HG02763 (cell line): ENCODE measurements around the gene SLC15A2.
"Not testable (repeated sequence)": the region's sequence is repeated elsewhere in the genome, so short reads cannot be mapped to it uniquely, and the experiment has no call there.

Experiments
- ATAC-seq: cut with Tn5 transposase; IDR thresholded peaks from one replicate; pipeline ENCODE4 v1.9.1; 2021; ENCODE audit warnings: mild to moderate bottlenecking, moderate library complexity; ENCODE audit not compliant: unreplicated experiment

The SLC15A2 gene

GRCh38 chr3:121924734-121925133 is 30.5 kb downstream of the SLC15A2 start:
- no peak for ATAC-seq

GRCh38 chr3:121926380-121926779 is 32.2 kb downstream of the SLC15A2 start:
- ATAC-seq: no peak

- not testable (repeated sequence) for ATAC-seq
Observed at GRCh38 chr3:121938141-121938855, 44.1 kb downstream of the SLC15A2 start.

DNA sequence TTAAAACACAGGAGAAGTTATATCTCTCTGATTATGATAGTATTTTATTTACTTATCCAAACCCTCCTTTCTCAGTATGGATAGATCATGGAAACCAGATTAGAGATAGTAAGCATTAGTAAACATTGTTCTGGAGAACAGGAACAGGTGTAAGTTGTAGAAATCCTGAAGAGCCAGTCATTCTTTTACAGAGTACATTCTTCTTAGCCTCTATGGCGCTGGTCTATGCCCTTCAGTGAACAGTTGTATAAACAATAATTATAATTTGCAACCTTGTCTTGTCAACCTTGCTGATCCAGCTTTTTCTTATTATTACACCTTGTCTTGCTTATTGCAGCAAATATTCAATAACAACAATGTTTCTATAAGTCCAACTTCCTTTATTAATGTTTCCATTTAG is 47.4 kb downstream of the SLC15A2 start:
- ATAC-seq: no peak

DNA sequence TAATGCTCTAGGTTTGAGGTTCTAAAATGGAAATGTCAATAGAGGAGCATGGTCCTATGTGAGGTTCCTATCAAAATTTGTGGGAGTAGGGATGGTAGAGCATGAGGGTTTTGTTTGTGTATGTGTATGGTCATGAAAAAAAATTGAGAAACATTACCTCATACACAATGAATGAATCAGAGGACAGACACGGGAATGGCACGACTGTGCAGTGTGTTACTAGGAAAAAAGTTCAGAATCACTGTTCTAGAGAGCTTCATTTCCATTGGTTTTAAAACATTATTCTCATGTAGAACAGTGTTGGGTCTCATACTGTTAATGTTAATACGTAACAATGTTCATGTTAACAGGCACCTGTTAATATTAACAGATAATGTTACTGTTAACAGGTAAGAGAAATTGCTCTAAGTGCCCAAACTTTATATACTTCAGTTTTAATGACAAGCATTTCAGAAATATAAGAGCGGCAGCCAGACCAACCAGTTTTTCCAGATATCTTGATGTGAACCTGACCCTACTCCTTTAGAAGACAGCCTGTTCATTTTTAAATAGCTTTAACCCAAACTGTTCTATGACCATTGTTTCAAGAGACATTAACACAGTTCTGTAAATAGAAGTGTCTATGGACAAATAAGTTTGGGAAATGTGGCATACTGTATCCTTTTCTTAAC is 48.0 kb downstream of the SLC15A2 start:
- ATAC-seq: no peak

- ATAC-seq: no peak
Observed at GRCh38 chr3:121943431-121943830, 49.2 kb downstream of the SLC15A2 start.

DNA sequence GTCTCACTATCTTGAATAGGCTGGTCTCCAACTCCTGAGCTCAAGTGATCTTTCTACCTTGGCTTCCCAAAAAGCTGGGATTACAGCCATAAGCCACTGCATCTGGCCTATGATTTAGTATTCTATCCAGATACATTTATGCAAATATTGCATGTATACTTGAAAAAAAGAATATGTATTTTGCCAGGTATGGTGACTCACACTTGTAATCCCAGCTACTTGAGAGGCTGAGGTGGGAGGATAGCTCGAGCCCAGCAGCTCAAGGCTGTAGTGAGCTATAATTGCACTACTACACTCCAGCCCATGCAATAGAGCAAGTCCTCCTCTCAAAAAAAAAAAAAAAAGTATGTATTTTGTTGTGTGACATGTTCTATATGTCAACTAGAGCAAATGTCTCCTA is 54.4 kb downstream of the SLC15A2 start:
- ATAC-seq: no peak

- no peak for ATAC-seq
Observed at GRCh38 chr3:121951291-121951919, 57.2 kb downstream of the SLC15A2 start.

DNA sequence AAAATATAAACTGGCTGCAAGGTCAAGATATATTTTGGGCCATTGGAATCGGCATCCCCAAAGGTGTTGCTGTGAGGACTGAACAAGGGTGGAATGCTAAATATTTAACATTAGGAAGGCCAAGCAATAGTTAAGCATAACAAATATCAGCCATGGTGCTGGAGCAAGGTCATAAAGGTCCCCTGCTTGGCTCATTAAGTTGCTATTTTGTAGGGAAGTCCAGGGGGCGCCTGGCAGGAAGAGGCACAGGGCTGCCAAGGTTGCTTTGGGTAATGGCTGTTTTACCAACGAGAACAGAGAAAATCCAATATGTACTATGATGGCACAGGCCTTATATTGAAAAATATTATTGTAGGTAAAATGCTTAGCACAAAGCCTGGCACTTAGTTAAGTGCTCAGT is 62.2 kb downstream of the SLC15A2 start:
- ATAC-seq: no peak

GRCh38 chr3:121957674-121958415 is 63.6 kb downstream of the SLC15A2 start:
- ATAC-seq: no peak

DNA sequence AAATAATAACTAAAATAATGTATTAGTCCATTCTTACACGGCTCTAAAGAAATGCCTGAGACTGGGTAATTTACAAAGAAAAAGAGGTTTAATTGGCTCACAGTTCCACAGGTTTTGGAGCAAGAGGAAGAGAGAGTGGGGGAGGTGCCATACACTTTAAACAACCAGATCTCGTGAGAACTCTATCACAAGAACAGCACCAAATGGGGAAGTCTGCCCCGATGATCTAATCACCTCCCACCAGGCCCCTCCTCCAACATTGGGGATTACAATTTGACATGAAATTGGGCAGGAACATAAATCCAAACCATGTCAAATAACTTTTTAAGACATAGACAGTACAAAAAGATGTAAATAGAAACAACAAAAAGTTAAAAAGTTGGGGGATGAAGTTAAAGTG is 64.6 kb downstream of the SLC15A2 start:
- ATAC-seq: no peak

DNA sequence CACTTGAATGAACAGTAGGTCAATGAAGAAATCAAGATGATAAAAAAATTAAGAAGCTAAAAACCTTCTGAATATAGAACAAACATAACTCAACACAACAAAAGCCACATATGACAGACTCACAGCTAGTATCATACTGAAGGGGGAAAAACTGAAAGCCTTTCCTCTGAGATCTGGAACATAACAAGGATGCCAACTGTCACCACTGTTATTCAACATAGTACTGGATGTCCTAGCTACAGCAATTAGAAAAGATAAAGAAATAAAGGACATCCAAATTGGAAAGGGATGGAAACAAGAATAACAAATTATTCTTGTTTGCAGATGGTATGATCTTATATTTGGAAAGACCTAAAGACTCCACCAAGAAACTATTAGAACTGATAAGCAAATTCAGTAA is 67.1 kb downstream of the SLC15A2 start:
- ATAC-seq: no peak

GRCh38 chr3:121962443-121962842 is 68.2 kb downstream of the SLC15A2 start:
- ATAC-seq: no peak

DNA sequence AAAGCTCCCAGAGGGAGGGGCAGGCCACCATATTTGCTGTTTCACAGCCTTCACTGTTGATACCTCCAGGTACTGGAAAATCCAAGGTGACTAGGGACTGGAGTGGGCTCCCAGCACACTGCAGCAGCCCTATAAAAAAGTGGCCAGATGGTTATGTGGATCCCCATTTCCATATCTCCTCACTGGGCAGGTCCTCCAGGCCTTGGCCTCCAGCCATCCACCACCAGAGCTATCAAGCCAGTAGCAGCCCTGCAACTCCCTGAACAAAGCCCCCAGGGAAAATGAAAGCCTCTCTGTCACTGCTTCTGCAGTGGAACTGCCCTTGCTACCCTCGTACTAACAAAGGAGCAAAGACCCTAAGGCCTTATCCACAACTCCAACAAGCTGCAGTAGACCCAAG is 69.4 kb downstream of the SLC15A2 start:
- no peak for ATAC-seq

- ATAC-seq: no peak
Observed at GRCh38 chr3:121969631-121970030, 75.4 kb downstream of the SLC15A2 start.

DNA sequence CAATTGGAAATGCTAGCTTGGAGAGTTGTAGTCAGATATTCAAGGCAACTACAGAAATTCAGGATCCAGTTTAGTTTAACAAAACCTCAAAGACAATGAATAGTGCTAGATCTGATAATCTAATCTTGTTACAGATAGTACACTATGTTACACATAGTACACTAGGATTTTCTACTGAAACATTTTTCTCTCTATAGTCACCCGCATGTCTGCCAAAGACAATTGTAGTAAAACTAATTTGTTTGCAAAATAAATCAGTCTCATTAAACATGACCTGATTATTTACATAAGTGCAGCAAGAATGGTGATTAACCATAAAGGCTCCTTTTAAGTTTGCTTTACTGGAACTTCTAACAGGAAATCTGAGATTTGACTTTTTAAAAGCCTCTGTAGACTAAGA is 75.8 kb downstream of the SLC15A2 start:
- no peak for ATAC-seq

GRCh38 chr3:121974601-121975111 is 80.5 kb downstream of the SLC15A2 start:
- ATAC-seq: no peak

DNA sequence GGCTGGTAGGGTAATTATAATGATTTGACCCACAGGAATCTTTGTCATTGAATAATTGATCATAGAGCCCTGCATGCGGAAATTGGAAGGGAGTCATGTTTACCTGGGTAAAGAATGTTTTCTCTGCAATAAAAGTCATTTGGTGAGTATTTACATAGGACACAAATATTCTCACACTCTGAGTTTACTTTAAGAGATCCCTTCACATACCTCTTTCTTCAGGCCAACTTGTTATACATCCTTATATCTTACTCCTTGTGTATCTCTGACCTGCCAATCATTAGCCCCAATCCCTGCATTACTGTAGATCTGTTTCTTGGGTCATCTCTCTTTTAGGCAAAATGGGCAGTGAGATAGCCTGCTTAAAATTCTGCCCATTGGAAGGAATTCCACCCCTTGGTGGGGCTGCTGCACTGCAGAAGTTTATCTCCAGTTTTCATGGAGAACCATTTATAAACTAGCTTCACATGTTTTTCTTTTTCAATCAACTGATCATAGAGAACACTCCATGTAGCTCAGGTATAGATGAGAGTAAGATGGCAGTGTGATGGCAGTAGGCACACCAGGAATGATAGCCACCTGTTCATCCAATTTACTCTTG is 81.6 kb downstream of the SLC15A2 start:
- ATAC-seq: no peak

- no peak for ATAC-seq
Observed at GRCh38 chr3:121976727-121977126, 82.5 kb downstream of the SLC15A2 start.

DNA sequence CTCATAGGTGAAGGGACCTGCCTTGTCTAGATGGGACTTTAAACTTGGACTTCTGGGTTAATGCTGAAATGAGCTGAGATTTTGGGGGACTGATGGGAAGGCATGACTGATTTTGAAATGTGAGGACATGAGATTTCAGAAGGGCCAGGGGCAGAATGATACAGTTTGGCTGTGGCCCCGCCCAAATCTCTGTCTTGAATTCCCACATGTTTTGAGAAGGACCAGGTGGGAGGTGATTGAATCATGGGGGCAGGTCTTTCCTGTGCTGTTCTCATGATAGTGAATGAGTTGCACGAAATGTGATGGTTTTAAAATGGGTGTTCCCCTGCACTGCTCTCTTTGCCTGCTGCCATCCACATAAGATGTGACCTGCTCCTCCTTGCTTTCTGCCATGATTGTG is 85.0 kb downstream of the SLC15A2 start:
- ATAC-seq: no peak
